ENCODE measurements around the gene UFC1.

Gene UFC1

GRCh38 chr1:161158316-161159010 is 4.7 kb downstream of the UFC1 start:
- Histone ChIP-seq H4K91ac (ENCODE audit: low read depth, low read length, poor library complexity) (no peak overlapping the region), H2BK5ac (ENCODE audit: low read length) (no peak overlapping the region), H3K27me3 (ENCODE audit: control insufficient read depth in 3 of 3, insufficient read depth in 3 of 3, low read depth in 1 of 3, low read length in 3 of 3) (no peaks in the 10 kb centered on the region), H3K4ac (ENCODE audit: low read length) (no peak overlapping the region), H3K4me1 (ENCODE audit: control insufficient read depth in 2 of 2, insufficient read depth in 1 of 2, low read depth in 1 of 2, low read length in 2 of 2) (peaks cover 5 to 9% of the 10 kb centered on the region in 2 donors), H3K18ac (ENCODE audit: low read length) (no peak overlapping the region), H2BK12ac (ENCODE audit: low read length) (no peak overlapping the region), H3K4me3 (ENCODE audit: low read length in 2 of 2) (peak overlapping the region in 1 of 2 donors; percentile 65), H3K4me2 (ENCODE audit: insufficient read depth, low read length, poor library complexity, severe bottlenecking) (peak overlapping the region; percentile 40), H2AFZ (ENCODE audit: low read length) (peak overlapping the region; percentile 97), H2BK15ac (ENCODE audit: low read length) (no peak overlapping the region), H3K9ac (ENCODE audit: low read depth, low read length, poor library complexity) (no peak overlapping the region), H2AK5ac (ENCODE audit: low read depth, low read length) (no peak overlapping the region), H3K36me3 (replicated peaks in 1 of 2; ENCODE audit: control insufficient read depth in 2 of 2, insufficient read depth in 2 of 2, low read length in 2 of 2) (peaks cover 27 to 55% of the 10 kb centered on the region in 2 donors), H3K79me1 (ENCODE audit: low read depth, low read length) (peaks cover 5% of the 10 kb centered on the region), H3K23ac (ENCODE audit: low read depth, low read length, poor library complexity) (no peak overlapping the region), H3K9me3 (replicated peaks in 1 of 2; ENCODE audit: control insufficient read depth in 2 of 2, insufficient read depth in 1 of 2, low read depth in 1 of 2, low read length in 2 of 2) (no peaks in the 10 kb centered on the region), H3K14ac (ENCODE audit: low read length) (no peak overlapping the region), H3K27ac (replicated peaks; ENCODE audit: low read length) (peak overlapping the region; percentile 54), H4K8ac (ENCODE audit: low read depth, low read length) (no peak overlapping the region), H2BK120ac (ENCODE audit: low read depth, low read length) (no peak overlapping the region)
- DNase-seq (ENCODE audit: low spot score) = no peak
- WGBS, 2 donors (ENCODE audit: extremely low coverage in 2 of 2, insufficient read length in 2 of 2, insufficient replicate concordance in 1 of 2) = no CpG with 5 or more reads among the region's 9 CpGs

GRCh38 chr1:161159087-161159912 is 5.5 kb downstream of the UFC1 start, which contains the start of gene USP21:
TSS of gene USP21 (plus strand) at chr1:161159500. CDS start at chr1:161160641, 1,141 bp downstream.
- Histone ChIP-seq H2BK12ac (ENCODE audit: low read length) (no peak within 1 kb of the TSS), H3K23ac (ENCODE audit: low read depth, low read length, poor library complexity) (peak within 1 kb of the TSS; percentile 6), H3K4me3 (ENCODE audit: low read length in 2 of 2) (peak within 1 kb of the TSS; percentile 65 to 89), H2BK15ac (ENCODE audit: low read length) (no peak within 1 kb of the TSS), H3K14ac (ENCODE audit: low read length) (no peak within 1 kb of the TSS), H3K27ac (replicated peaks; ENCODE audit: low read length) (peak within 1 kb of the TSS; percentile 68), H3K9me3 (replicated peaks in 1 of 2; ENCODE audit: control insufficient read depth in 2 of 2, insufficient read depth in 1 of 2, low read depth in 1 of 2, low read length in 2 of 2) (no peaks in the 10 kb centered on the region), H3K18ac (ENCODE audit: low read length) (peak within 1 kb of the TSS; percentile 94), H3K4ac (ENCODE audit: low read length) (no peak within 1 kb of the TSS), H2AK5ac (ENCODE audit: low read depth, low read length) (peak within 1 kb of the TSS; percentile 27), H3K79me1 (ENCODE audit: low read depth, low read length) (peaks cover 5% of the 10 kb centered on the region), H3K9ac (ENCODE audit: low read depth, low read length, poor library complexity) (peak within 1 kb of the TSS; percentile 85), H3K4me1 (ENCODE audit: control insufficient read depth in 2 of 2, insufficient read depth in 1 of 2, low read depth in 1 of 2, low read length in 2 of 2) (peaks cover 5 to 9% of the 10 kb centered on the region in 2 donors), H2BK5ac (ENCODE audit: low read length) (peak within 1 kb of the TSS; percentile 43), H4K91ac (ENCODE audit: low read depth, low read length, poor library complexity) (no peak within 1 kb of the TSS), H3K27me3 (ENCODE audit: control insufficient read depth in 3 of 3, insufficient read depth in 3 of 3, low read depth in 1 of 3, low read length in 3 of 3) (no peaks in the 10 kb centered on the region), H3K36me3 (replicated peaks in 1 of 2; ENCODE audit: control insufficient read depth in 2 of 2, insufficient read depth in 2 of 2, low read length in 2 of 2) (peaks cover 30 to 63% of the 10 kb centered on the region in 2 donors), H4K8ac (ENCODE audit: low read depth, low read length) (no peak within 1 kb of the TSS), H2BK120ac (ENCODE audit: low read depth, low read length) (no peak within 1 kb of the TSS), H2AFZ (ENCODE audit: low read length) (peak within 1 kb of the TSS; percentile 97), H3K4me2 (ENCODE audit: insufficient read depth, low read length, poor library complexity, severe bottlenecking) (peak within 1 kb of the TSS; percentile 66)
- peak; percentile 92 for DNase-seq (ENCODE audit: low spot score)
- WGBS, 2 donors (ENCODE audit: extremely low coverage in 2 of 2, insufficient read length in 2 of 2, insufficient replicate concordance in 1 of 2) = no CpG with 5 or more reads among the region's 60 CpGs

GRCh38 chr1:161159913-161160243 is 6.1 kb downstream of the UFC1 start:
- Histone ChIP-seq H2BK5ac (ENCODE audit: low read length) (peak overlapping the region; percentile 43), H2BK120ac (ENCODE audit: low read depth, low read length) (no peak overlapping the region), H3K23ac (ENCODE audit: low read depth, low read length, poor library complexity) (no peak overlapping the region), H2AFZ (ENCODE audit: low read length) (peak overlapping the region; percentile 97), H3K14ac (ENCODE audit: low read length) (no peak overlapping the region), H2AK5ac (ENCODE audit: low read depth, low read length) (no peak overlapping the region), H3K27me3 (ENCODE audit: control insufficient read depth in 3 of 3, insufficient read depth in 3 of 3, low read depth in 1 of 3, low read length in 3 of 3) (no peaks in the 10 kb centered on the region), H3K9me3 (replicated peaks in 1 of 2; ENCODE audit: control insufficient read depth in 2 of 2, insufficient read depth in 1 of 2, low read depth in 1 of 2, low read length in 2 of 2) (no peaks in the 10 kb centered on the region), H2BK15ac (ENCODE audit: low read length) (no peak overlapping the region), H3K18ac (ENCODE audit: low read length) (peak overlapping the region; percentile 40), H3K27ac (replicated peaks; ENCODE audit: low read length) (peak overlapping the region; percentile 68), H3K4me3 (ENCODE audit: low read length in 2 of 2) (peak overlapping the region; percentile 65 to 89), H2BK12ac (ENCODE audit: low read length) (no peak overlapping the region), H4K91ac (ENCODE audit: low read depth, low read length, poor library complexity) (no peak overlapping the region), H3K79me1 (ENCODE audit: low read depth, low read length) (peaks cover 5% of the 10 kb centered on the region), H4K8ac (ENCODE audit: low read depth, low read length) (no peak overlapping the region), H3K4me2 (ENCODE audit: insufficient read depth, low read length, poor library complexity, severe bottlenecking) (peak overlapping the region; percentile 66), H3K4me1 (ENCODE audit: control insufficient read depth in 2 of 2, insufficient read depth in 1 of 2, low read depth in 1 of 2, low read length in 2 of 2) (peaks cover 5 to 9% of the 10 kb centered on the region in 2 donors), H3K9ac (ENCODE audit: low read depth, low read length, poor library complexity) (no peak overlapping the region), H3K36me3 (replicated peaks in 1 of 2; ENCODE audit: control insufficient read depth in 2 of 2, insufficient read depth in 2 of 2, low read length in 2 of 2) (peaks cover 33 to 69% of the 10 kb centered on the region in 2 donors), H3K4ac (ENCODE audit: low read length) (no peak overlapping the region)
- no CpG with 5 or more reads among the region's 11 CpGs for WGBS, 2 donors (ENCODE audit: extremely low coverage in 2 of 2, insufficient read length in 2 of 2, insufficient replicate concordance in 1 of 2)
- DNase-seq (ENCODE audit: low spot score) = no peak

GRCh38 chr1:161160671-161161145 is 6.9 kb downstream of the UFC1 start:
- Histone ChIP-seq H3K27me3 (ENCODE audit: control insufficient read depth in 3 of 3, insufficient read depth in 3 of 3, low read depth in 1 of 3, low read length in 3 of 3) (no peaks in the 10 kb centered on the region), H2BK15ac (ENCODE audit: low read length) (no peak overlapping the region), H4K91ac (ENCODE audit: low read depth, low read length, poor library complexity) (no peak overlapping the region), H3K36me3 (replicated peaks in 1 of 2; ENCODE audit: control insufficient read depth in 2 of 2, insufficient read depth in 2 of 2, low read length in 2 of 2) (peaks cover 35 to 72% of the 10 kb centered on the region in 2 donors), H2AFZ (ENCODE audit: low read length) (no peak overlapping the region), H2BK120ac (ENCODE audit: low read depth, low read length) (no peak overlapping the region), H3K4ac (ENCODE audit: low read length) (no peak overlapping the region), H3K4me2 (ENCODE audit: insufficient read depth, low read length, poor library complexity, severe bottlenecking) (no peak overlapping the region), H3K79me1 (ENCODE audit: low read depth, low read length) (peaks cover 5% of the 10 kb centered on the region), H4K8ac (ENCODE audit: low read depth, low read length) (no peak overlapping the region), H3K27ac (replicated peaks; ENCODE audit: low read length) (no peak overlapping the region), H2BK12ac (ENCODE audit: low read length) (no peak overlapping the region), H2AK5ac (ENCODE audit: low read depth, low read length) (no peak overlapping the region), H2BK5ac (ENCODE audit: low read length) (no peak overlapping the region), H3K4me3 (ENCODE audit: low read length in 2 of 2) (peak overlapping the region in 1 of 2 donors; percentile 65), H3K4me1 (ENCODE audit: control insufficient read depth in 2 of 2, insufficient read depth in 1 of 2, low read depth in 1 of 2, low read length in 2 of 2) (peaks cover 5 to 9% of the 10 kb centered on the region in 2 donors), H3K23ac (ENCODE audit: low read depth, low read length, poor library complexity) (no peak overlapping the region), H3K9ac (ENCODE audit: low read depth, low read length, poor library complexity) (no peak overlapping the region), H3K18ac (ENCODE audit: low read length) (no peak overlapping the region), H3K14ac (ENCODE audit: low read length) (no peak overlapping the region), H3K9me3 (replicated peaks in 1 of 2; ENCODE audit: control insufficient read depth in 2 of 2, insufficient read depth in 1 of 2, low read depth in 1 of 2, low read length in 2 of 2) (no peaks in the 10 kb centered on the region)
- no CpG with 5 or more reads among the region's 22 CpGs for WGBS, 2 donors (ENCODE audit: extremely low coverage in 2 of 2, insufficient read length in 2 of 2, insufficient replicate concordance in 1 of 2)
- DNase-seq (ENCODE audit: low spot score) = no peak
